ENCODE results near the gene UCK2. TPM values are rescaled to one million over a fixed set of nuclear protein-coding genes. Genes with fewer than 3 reads are reported as not detected.

The UCK2 gene
- total and polyA plus RNA-seq, 2 of the 8 experiments (the other 6 are each of a cell fraction or from before 2014, with no cell fraction given), result 103 to 109 TPM

GRCh38 chr1:165905853-165906252 lies 78.4 kb downstream of the UCK2 start:
- no peak overlapping the region for H2AFZ ChIP-seq (ENCODE audit: low read length)
- H4K20me1 ChIP-seq (replicated peaks in 1 of 2; ENCODE audit: control insufficient read depth in 1 of 2, insufficient read depth in 2 of 2, low read length in 2 of 2), result peaks cover 3 to 8% of the 10 kb centered on the region in 2 experiments
- DNase-seq (ENCODE audit: low read depth in 1 of 2, low spot score in 2 of 2) (no peak), FAIRE-seq (no peak)
- H3K18ac ChIP-seq (ENCODE audit: extremely low read depth, low read length), result no peak overlapping the region
- H2AK5ac ChIP-seq (ENCODE audit: low read depth, low read length), result no peak overlapping the region
- H3K56ac ChIP-seq (replicated peaks; ENCODE audit: insufficient read length, low read depth, low read length), result no peak overlapping the region
- no peak overlapping the region for H3K4ac ChIP-seq (replicated peaks; ENCODE audit: insufficient read length, low read depth, low read length)
- no peak overlapping the region for H2BK12ac ChIP-seq (ENCODE audit: low read depth, low read length)
- 92% methylated on average over 3 of the region's 3 CpGs; no CpG with 5 or more reads in 1 of the 2 experiments for WGBS, 2 experiments (ENCODE audit: extremely low coverage in 1 of 2, insufficient coverage in 1 of 2, insufficient read length in 1 of 2, insufficient replicate concordance in 2 of 2, low coverage in 1 of 2, low lambda C conversion rate in 2 of 2, missing lambda C conversion rate in 1 of 2)
- no peak overlapping the region for H2BK15ac ChIP-seq (ENCODE audit: low read length)
- ChIA-PET POLR2A (ENCODE audit: partially characterized antibody) (no interaction called here), CTCF (ENCODE audit: partially characterized antibody) (interaction anchor here (1.4 to 2.3 kb wide), 3 partner anchors 11 to 183 kb away, joined by 3 to 12 read pairs (median 6); no protein-coding TSS in a partner anchor)
- no peaks in the 10 kb centered on the region; the same call in 1 of the 2 replicates for H3K79me1 ChIP-seq (ENCODE audit: low read depth, low read length)
- no peak overlapping the region for H4K8ac ChIP-seq (ENCODE audit: extremely low read depth, insufficient read depth, low read length)
- H3K79me2 ChIP-seq (ENCODE audit: control insufficient read depth in 1 of 2, insufficient read depth in 2 of 2, low read length in 2 of 2), result 0 out of 4 replicates have a peak, but pooled peaks cover 0 to 5% of the 10 kb centered on the region in 2 experiments
- no peak overlapping the region for H4K5ac ChIP-seq (ENCODE audit: insufficient read length, low read depth, low read length)
- H2BK20ac ChIP-seq (ENCODE audit: low read length), result no peak overlapping the region
- no peak overlapping the region for H4K91ac ChIP-seq (replicated peaks; ENCODE audit: insufficient read length, low read length)
- no peak overlapping the region for H3K4me2 ChIP-seq (ENCODE audit: insufficient read depth in 1 of 2, low read depth in 2 of 2, low read length in 2 of 2)
- H2BK120ac ChIP-seq (replicated peaks; ENCODE audit: low read depth, low read length), result no peak overlapping the region
- H3K4me3 ChIP-seq (ENCODE audit: extremely low read depth in 1 of 4, insufficient read depth in 2 of 4, low read depth in 3 of 4, low read length in 4 of 4), result no peak overlapping the region
- H3K27me3 ChIP-seq (replicated peaks in 1 of 4; ENCODE audit: control insufficient read depth in 3 of 4, extremely low read depth in 1 of 4, insufficient read depth in 3 of 4, low read length in 3 of 4), result no peaks in the 10 kb centered on the region
- H3K9me3 ChIP-seq (ENCODE audit: insufficient read depth in 2 of 2, low read depth in 1 of 2, low read length in 1 of 2), result no peaks in the 10 kb centered on the region
- H3K4me1 ChIP-seq (replicated peaks in 1 of 4; ENCODE audit: control insufficient read depth in 3 of 4, insufficient read depth in 4 of 4, low read length in 3 of 4), result no peaks in the 10 kb centered on the region
- H3K36me3 ChIP-seq (ENCODE audit: control insufficient read depth in 2 of 4, insufficient read depth in 4 of 4, low read length in 3 of 4), result peaks cover 27 to 81% (median 53%) of the 10 kb centered on the region in 4 experiments
- no peak overlapping the region for H3K9ac ChIP-seq (replicated peaks in 1 of 4; ENCODE audit: extremely low read depth in 1 of 4, low read depth in 3 of 4, low read length in 3 of 4)
- H3K14ac ChIP-seq (ENCODE audit: insufficient read length), result no peak overlapping the region
- no peaks in the 10 kb centered on the region for H3K23me2 ChIP-seq (ENCODE audit: low read depth, low read length)
- no peak overlapping the region for H3K23ac ChIP-seq (ENCODE audit: insufficient read length)
- H3K27ac ChIP-seq (ENCODE audit: low read depth, low read length), result no peak overlapping the region
- H2BK5ac ChIP-seq (ENCODE audit: low read depth, low read length), result no peak overlapping the region
- no peak for TF ChIP-seq RFX5 (IDR thresholded peaks at IDR 0.05; ENCODE audit: borderline replicate concordance, low read depth, low read length)
- TF ChIP-seq ZNF274 (IDR thresholded peaks at IDR 0.05; ENCODE audit: borderline replicate concordance, extremely low read depth, low read length), result no peak
- TF ChIP-seq SRF (IDR thresholded peaks at IDR 0.05; ENCODE audit: low read depth, low read length), result no peak
- TF ChIP-seq SUZ12 (IDR thresholded peaks at IDR 0.05; ENCODE audit: low read length), result no peak
- TF ChIP-seq EGR1 (IDR thresholded peaks at IDR 0.05; ENCODE audit: borderline replicate concordance, low read depth, low read length), result no peak
- TF ChIP-seq POU5F1 (IDR thresholded peaks at IDR 0.05; ENCODE audit: low read depth, low read length), result no peak
- no peak for TF ChIP-seq TBP (IDR thresholded peaks at IDR 0.05; ENCODE audit: low read depth, low read length)

Data from H1 (cell line).